Fibroblast of the conjunctiva (primary cell): ENCODE measurements around the gene PTAFR.

Source experiments
- DNase-seq: peaks from one replicate; pipeline ENCODE4 v3.0.0-alpha.2; 2010; ENCODE audit warnings: low read depth

Gene PTAFR

GRCh38 chr1:28118640-28119307 is 57.7 kb downstream of the PTAFR start:
- no peak for DNase-seq

GRCh38 chr1:28115267-28115666 is 61.2 kb downstream of the PTAFR start:
- no peak for DNase-seq

- DNase-seq, result no peak
These were observed 61.6 kb downstream of the PTAFR start for GRCh38 chr1:28114844-28115243.

GRCh38 chr1:28113242-28113572 is 63.3 kb downstream of the PTAFR start:
- DNase-seq, result no peak

- no peak for DNase-seq
These were observed 63.9 kb downstream of the PTAFR start for GRCh38 chr1:28112388-28113241.

- DNase-seq, result no peak
These were observed 65.3 kb downstream of the PTAFR start for GRCh38 chr1:28111157-28111556.

GRCh38 chr1:28110555-28110954 is 65.9 kb downstream of the PTAFR start:
- DNase-seq, result no peak

GRCh38 chr1:28109639-28110038 is 66.9 kb downstream of the PTAFR start:
- no peak for DNase-seq

GRCh38 chr1:28108001-28108400 is 68.5 kb downstream of the PTAFR start:
- no peak for DNase-seq

- no peak for DNase-seq
These were observed 71.5 kb downstream of the PTAFR start for GRCh38 chr1:28104866-28105467.

GRCh38 chr1:28102189-28102588 is 74.3 kb downstream of the PTAFR start:
- no peak for DNase-seq

GRCh38 chr1:28099050-28099769 is 77.3 kb downstream of the PTAFR start:
- no peak for DNase-seq
